ENCODE measurements around the gene ORC2.

- TF ChIP-seq CTCF (conservative IDR thresholded peaks at IDR 0.05) (no peak), EZH2 (IDR thresholded peaks at IDR 0.05; ENCODE audit: low read depth) (no peak)
Observed at GRCh38 chr2:200878289-200878880, 85.1 kb downstream of the ORC2 start.
